H1 (cell line): ENCODE data around the gene IFIT5. TPM values are rescaled to one million over a fixed set of nuclear protein-coding genes. Genes with fewer than 3 reads are reported as not detected.

Experiments
- CBX8 ChIP-seq: fragments of 300-800, 300-1000 bp; sonication (generic); IDR thresholded peaks from 2 replicates; pipeline ENCODE4 v1.7.1; 2016; ENCODE audit warnings: low read depth, low read length, borderline replicate concordance
- CREB1 ChIP-seq: IDR thresholded peaks from 2 replicates; pipeline ENCODE4 v1.6.1; 2012; ENCODE audit warnings: inconsistent platforms
- POLR2AphosphoS5 ChIP-seq: IDR thresholded peaks from 2 replicates; pipeline ENCODE4 v1.6.1; 2011; ENCODE audit warnings: low read depth, low read length
- SRF ChIP-seq: IDR thresholded peaks from 2 replicates; pipeline ENCODE4 v1.6.1; 2011; ENCODE audit warnings: mild to moderate bottlenecking, low read depth, low read length, moderate library complexity
- polyA plus RNA-seq, 7 experiments: library from polyadenylated mRNA; depleted of rRNA in 3 of 7; stranded (reverse) in 5 of 7; unstranded in 2 of 7; fragments of >200 nt in 5 of 7; fragments of 200-250 nt in 2 of 7; gene quantifications; 1 replicate in 5 of 7; 2 replicates in 1 of 7; 4 replicates in 1 of 7; pipeline versions ENCODE4 v1.2.1 to v1.2.3, GENCODE V29; 2011 to 2013; ENCODE audit warnings: missing spikeins in 2 of 7, mixed read lengths in 2 of 7
- total RNA-seq: library from RNA; stranded (reverse); fragmentation: NEBNext Ultra II Directional; extraction: Animal tissue kit (Norgen Biotek cat#: 25700); gene quantifications from 2 replicates; pipeline ENCODE4 v1.2.1, GENCODE V29; 2021
- TF ChIP-seq, protein P1 (sequence below): IDR thresholded peaks from 2 replicates; pipeline ENCODE4 v1.6.1; 2011; ENCODE audit warnings: low read length, improper control_type of control experiment
- TF ChIP-seq, protein P2 (sequence below): IDR thresholded peaks from 2 replicates; pipeline ENCODE4 v1.6.1; 2012; ENCODE audit warnings: low read length, inconsistent platforms

The IFIT5 gene
- total and polyA plus RNA-seq, 2 of the 8 experiments (the other 6 are each of a cell fraction or from before 2014, with no cell fraction given), result 0.94 to 2.6 TPM

DNA sequence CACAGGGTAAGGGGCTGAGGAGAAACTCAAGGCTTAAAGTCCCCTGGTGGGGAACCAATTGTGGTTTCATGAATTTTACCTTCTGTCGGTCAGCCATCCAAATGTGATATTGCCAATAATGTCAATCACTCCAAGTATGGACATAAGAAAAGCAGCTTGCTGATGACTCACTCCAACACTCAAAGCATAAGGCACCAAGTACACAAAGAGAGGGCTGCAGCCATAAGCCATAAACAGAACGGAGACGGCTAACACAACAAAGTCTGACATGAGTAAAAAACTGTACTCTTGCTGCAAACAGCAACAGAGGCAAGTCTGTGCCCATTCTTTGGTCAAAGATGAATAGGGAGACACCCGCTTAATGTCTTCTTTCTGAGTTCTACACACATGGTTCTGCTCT lies 24.2 kb downstream of the IFIT5 start (continued):
- no peak for TF ChIP-seq CBX8
- TF ChIP-seq, protein P1, sequence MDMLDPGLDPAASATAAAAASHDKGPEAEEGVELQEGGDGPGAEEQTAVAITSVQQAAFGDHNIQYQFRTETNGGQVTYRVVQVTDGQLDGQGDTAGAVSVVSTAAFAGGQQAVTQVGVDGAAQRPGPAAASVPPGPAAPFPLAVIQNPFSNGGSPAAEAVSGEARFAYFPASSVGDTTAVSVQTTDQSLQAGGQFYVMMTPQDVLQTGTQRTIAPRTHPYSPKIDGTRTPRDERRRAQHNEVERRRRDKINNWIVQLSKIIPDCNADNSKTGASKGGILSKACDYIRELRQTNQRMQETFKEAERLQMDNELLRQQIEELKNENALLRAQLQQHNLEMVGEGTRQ, result no peak
- no peak for TF ChIP-seq CREB1
- TF ChIP-seq, protein P2, sequence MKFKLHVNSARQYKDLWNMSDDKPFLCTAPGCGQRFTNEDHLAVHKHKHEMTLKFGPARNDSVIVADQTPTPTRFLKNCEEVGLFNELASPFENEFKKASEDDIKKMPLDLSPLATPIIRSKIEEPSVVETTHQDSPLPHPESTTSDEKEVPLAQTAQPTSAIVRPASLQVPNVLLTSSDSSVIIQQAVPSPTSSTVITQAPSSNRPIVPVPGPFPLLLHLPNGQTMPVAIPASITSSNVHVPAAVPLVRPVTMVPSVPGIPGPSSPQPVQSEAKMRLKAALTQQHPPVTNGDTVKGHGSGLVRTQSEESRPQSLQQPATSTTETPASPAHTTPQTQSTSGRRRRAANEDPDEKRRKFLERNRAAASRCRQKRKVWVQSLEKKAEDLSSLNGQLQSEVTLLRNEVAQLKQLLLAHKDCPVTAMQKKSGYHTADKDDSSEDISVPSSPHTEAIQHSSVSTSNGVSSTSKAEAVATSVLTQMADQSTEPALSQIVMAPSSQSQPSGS, result no peak
- no peak for TF ChIP-seq POLR2AphosphoS5
- no peak for TF ChIP-seq SRF
